Measurements from ENCODE around the gene PPFIA1.
A peak's percentile ranks its signal among the peaks of the same experiment; 100 is the strongest.

Gene PPFIA1

DNA sequence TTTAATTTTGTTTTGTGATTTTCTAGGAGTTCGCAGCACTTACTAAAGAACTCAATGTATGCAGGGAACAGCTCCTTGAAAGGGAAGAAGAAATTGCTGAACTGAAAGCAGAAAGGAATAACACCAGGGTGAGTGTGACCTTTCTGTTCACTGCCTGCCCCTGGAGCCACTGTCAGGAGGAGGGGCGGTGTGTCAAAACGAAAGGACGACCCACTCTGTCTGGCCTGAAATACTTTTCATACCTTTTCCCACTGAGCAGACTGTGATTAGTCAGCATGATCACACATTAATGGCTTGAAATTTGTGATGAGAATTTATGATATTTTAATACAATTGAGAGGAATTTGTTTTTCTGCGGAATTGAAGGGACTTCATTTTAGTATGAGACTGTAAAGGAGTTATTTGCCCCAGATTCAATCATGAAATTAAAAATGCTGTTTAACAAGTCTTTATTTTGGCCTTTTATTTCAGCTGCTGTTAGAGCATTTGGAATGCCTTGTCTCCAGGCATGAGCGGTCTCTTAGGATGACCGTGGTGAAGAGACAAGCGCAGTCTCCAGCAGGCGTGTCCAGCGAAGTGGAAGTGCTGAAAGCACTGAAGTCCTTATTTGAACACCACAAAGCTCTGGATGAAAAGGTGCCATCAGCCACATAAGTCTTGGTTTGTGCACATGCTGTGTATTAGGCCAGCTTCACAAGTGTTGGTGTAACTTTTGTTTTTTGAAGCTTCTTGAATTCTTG lies 54.1 kb downstream of the PPFIA1 start:
- no peak overlapping the region for H3K4me3 ChIP-seq (ENCODE audit: low read depth, low read length)
- H3K4me2 ChIP-seq (ENCODE audit: low read length): no peak overlapping the region
- no peak overlapping the region for H2AFZ ChIP-seq
- no peaks in the 10 kb centered on the region for H3K79me2 ChIP-seq
- H3K27ac ChIP-seq: no peak overlapping the region
- no peak for TF ChIP-seq CTCF (IDR thresholded peaks at IDR 0.05)
- no peaks in the 10 kb centered on the region for H3K27me3 ChIP-seq (ENCODE audit: control insufficient read depth, insufficient read depth, low read length)
- H3K9ac ChIP-seq: no peak overlapping the region
- H3K9me3 ChIP-seq (ENCODE audit: control insufficient read depth, low read length): no peaks in the 10 kb centered on the region
- H3K36me3 ChIP-seq (ENCODE audit: control insufficient read depth, insufficient read depth, low read length): no peaks in the 10 kb centered on the region
- peaks cover 4% of the 10 kb centered on the region for H3K4me1 ChIP-seq

GRCh38 chr11:70325824-70326223 lies 55.3 kb downstream of the PPFIA1 start:
- Histone ChIP-seq H3K4me3 (ENCODE audit: low read depth, low read length) (no peak overlapping the region), H3K4me1 (peaks cover 4% of the 10 kb centered on the region), H3K9me3 (ENCODE audit: control insufficient read depth, low read length) (no peaks in the 10 kb centered on the region), H3K27me3 (ENCODE audit: control insufficient read depth, insufficient read depth, low read length) (no peaks in the 10 kb centered on the region), H2AFZ (no peak overlapping the region), H3K36me3 (ENCODE audit: control insufficient read depth, insufficient read depth, low read length) (no peaks in the 10 kb centered on the region), H3K27ac (no peak overlapping the region), H3K9ac (no peak overlapping the region), H3K79me2 (no peaks in the 10 kb centered on the region), H3K4me2 (ENCODE audit: low read length) (no peak overlapping the region)
- no peak for TF ChIP-seq CTCF (IDR thresholded peaks at IDR 0.05)

GRCh38 chr11:70326365-70326811 lies 55.9 kb downstream of the PPFIA1 start:
- no peak for TF ChIP-seq CTCF (IDR thresholded peaks at IDR 0.05)
- Histone ChIP-seq H2AFZ (no peak overlapping the region), H3K79me2 (no peaks in the 10 kb centered on the region), H3K9me3 (ENCODE audit: control insufficient read depth, low read length) (no peaks in the 10 kb centered on the region), H3K9ac (no peak overlapping the region), H3K27me3 (ENCODE audit: control insufficient read depth, insufficient read depth, low read length) (no peaks in the 10 kb centered on the region), H3K36me3 (ENCODE audit: control insufficient read depth, insufficient read depth, low read length) (no peaks in the 10 kb centered on the region), H3K4me3 (ENCODE audit: low read depth, low read length) (peak overlapping the region; percentile 22), H3K4me1 (peaks cover 4% of the 10 kb centered on the region), H3K27ac (peak overlapping the region; percentile 33), H3K4me2 (ENCODE audit: low read length) (peak overlapping the region; percentile 31)

DNA sequence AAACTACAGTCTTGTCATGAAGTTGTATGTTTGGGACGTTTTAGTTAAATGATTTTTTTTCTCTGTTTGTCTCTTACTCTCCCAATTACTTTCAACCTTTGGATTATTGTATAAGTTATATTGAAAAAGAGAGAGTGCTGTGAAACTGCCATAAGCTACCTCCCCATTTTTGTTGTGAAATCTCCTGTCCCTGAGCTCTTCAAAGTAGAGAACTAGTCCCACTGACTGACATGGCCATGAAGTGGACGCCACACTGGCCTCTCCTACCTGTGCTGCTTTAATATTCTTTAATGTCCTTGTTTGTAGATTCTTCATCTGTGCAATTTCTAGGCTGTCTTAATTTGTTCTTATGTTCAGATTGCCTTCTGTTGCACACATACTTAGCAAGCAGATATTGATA lies 56.3 kb downstream of the PPFIA1 start:
- Histone ChIP-seq H3K79me2 (no peaks in the 10 kb centered on the region), H3K9me3 (ENCODE audit: control insufficient read depth, low read length) (no peaks in the 10 kb centered on the region), H3K36me3 (ENCODE audit: control insufficient read depth, insufficient read depth, low read length) (no peaks in the 10 kb centered on the region), H3K4me3 (ENCODE audit: low read depth, low read length) (peak overlapping the region; percentile 22), H3K4me2 (ENCODE audit: low read length) (peak overlapping the region; percentile 31), H3K27me3 (ENCODE audit: control insufficient read depth, insufficient read depth, low read length) (no peaks in the 10 kb centered on the region), H3K27ac (peak overlapping the region; percentile 33), H2AFZ (no peak overlapping the region), H3K9ac (no peak overlapping the region), H3K4me1 (peaks cover 4% of the 10 kb centered on the region)
- no peak for TF ChIP-seq CTCF (IDR thresholded peaks at IDR 0.05)

- no peak overlapping the region for H3K4me2 ChIP-seq (ENCODE audit: low read length)
- no peak for TF ChIP-seq CTCF (IDR thresholded peaks at IDR 0.05)
Measured at GRCh38 chr11:70327717-70328116, 57.2 kb downstream of the PPFIA1 start.

More at GRCh38 chr11:70327717-70328116, 57.2 kb downstream of the PPFIA1 start:
- no peaks in the 10 kb centered on the region for H3K27me3 ChIP-seq (ENCODE audit: control insufficient read depth, insufficient read depth, low read length)
- H3K36me3 ChIP-seq (ENCODE audit: control insufficient read depth, insufficient read depth, low read length): no peaks in the 10 kb centered on the region
- no peak overlapping the region for H2AFZ ChIP-seq
- no peak overlapping the region for H3K4me3 ChIP-seq (ENCODE audit: low read depth, low read length)
- H3K79me2 ChIP-seq: no peaks in the 10 kb centered on the region
- no peak overlapping the region for H3K9ac ChIP-seq
- H3K9me3 ChIP-seq (ENCODE audit: control insufficient read depth, low read length): no peaks in the 10 kb centered on the region
- H3K4me1 ChIP-seq: peaks cover 4% of the 10 kb centered on the region
- H3K27ac ChIP-seq: no peak overlapping the region
